DMS 273 treated with DMSO at 0.1 percent for 48 hours (cell line): ENCODE results near the gene IGF2BP1.
"Not testable (repeated sequence)": the region's sequence is repeated elsewhere in the genome, so short reads cannot be mapped to it uniquely, and the experiment has no call there.

Experiments
- DNase-seq: peaks from one replicate; lab custom pipeline; 2025; lab: John Stamatoyannopoulos, UW

IGF2BP1 gene

GRCh38 chr17:49101054-49101534 lies 103.9 kb downstream of the IGF2BP1 start:
- no peak for DNase-seq

GRCh38 chr17:49103360-49103759 lies 106.2 kb downstream of the IGF2BP1 start:
- not testable (repeated sequence) for DNase-seq

- no peak for DNase-seq
Observed at GRCh38 chr17:49104511-49105074, 107.4 kb downstream of the IGF2BP1 start.
